ENCODE results near the gene MAGED2.
"Not testable (repeated sequence)": the region's sequence is repeated elsewhere in the genome, so short reads cannot be mapped to it uniquely, and the experiment has no call there.

MAGED2 gene

DNA sequence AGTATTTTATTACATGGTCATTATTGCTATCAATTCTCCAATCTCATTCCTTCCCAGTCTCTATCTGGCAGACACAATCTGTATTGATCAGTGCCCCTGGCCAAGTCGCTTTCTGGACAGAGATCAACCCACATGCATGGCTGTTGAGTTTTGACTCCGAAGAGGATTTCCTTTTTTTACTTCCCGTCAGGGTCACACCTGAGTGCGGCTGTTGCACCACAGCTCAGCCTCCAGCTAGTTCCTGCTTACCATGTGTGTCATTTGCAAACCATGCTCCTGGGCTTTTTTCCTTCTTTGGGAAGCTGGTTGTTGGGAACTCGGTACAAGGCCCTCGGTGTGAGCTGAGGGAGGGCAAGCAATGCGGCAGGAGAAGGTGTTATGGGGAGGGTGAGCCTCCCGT lies 11.7 kb downstream of the MAGED2 start:
- DNase-seq = no peak

DNA sequence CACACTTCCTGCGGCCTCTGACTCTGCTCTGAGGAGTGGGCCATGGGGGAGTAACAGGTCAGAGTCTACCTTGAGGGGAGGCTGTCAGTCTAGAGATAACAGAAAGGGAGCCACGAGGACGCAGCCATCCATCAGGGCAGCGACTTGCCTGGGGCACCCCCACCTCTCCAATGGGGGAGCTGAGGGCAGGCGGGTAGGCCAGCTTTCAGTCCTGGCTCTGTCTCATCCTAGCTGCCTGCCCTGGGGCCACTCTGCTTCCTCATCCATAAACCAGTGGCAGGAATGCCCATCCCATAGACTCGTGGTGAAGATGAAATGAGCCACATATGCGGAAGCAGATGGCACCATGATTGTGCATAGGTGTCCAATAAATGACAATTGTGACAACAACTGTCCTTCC lies 13.2 kb downstream of the MAGED2 start:
- no peak for DNase-seq

DNA sequence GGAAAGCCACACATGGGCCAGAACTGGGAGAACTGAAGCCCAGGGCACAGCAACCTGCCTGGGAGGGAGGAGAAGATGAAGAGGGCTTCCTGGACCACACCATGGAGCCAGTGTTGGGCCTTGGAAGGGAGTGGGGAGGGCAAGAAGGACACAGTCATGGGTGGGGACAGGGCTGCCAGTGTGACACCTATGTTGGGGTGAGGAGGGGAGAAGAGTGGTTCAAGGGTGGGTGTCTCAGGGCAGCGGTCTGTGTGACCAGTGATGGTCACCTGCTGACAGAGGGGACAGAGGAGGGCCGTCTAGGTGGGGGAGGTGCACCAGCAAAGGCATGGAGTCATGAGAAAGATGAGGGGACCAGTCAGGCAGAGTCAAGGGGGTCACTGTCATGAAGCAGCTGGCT lies 13.8 kb downstream of the MAGED2 start:
- no peak for DNase-seq

DNA sequence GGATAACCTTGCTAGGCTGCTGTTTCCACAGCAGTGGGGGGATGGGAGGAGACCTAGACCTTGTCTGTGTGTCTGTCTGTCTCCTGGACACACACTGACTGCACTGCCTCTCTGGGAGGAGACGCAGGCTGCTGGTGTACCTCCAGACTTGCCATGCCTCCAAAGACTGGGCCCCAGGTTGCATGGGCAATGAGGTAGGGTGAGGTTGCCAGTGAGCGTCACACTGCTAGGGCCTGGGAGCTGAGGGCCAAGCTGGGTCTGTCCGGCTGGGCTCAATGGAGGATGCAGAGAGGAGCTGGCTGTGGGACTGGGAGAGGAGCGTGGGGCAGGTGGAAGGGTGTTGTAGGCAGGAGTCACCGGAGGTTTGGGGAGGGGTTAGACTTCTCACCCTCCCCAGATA lies 16.6 kb downstream of the MAGED2 start:
- DNase-seq = no peak

DNA sequence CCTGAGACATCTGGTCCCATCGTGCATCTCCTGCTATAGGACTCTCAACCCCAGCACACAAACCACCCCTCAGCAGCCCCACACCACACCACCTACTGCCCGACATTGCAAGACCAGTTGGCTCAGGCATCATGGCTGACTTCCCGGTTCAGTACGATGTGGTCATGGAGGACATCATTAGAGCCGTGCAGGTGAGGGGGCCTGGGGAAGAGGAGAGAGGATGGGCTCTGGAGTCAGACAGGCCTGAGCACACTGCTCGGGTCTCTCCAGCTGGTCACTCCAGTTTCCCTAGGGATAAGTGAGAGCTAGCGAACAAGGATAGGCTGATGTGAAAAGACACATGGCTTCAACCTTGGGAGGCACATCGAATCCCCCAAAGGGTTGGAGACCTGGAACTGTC lies 17.2 kb downstream of the MAGED2 start:
- DNase-seq = no peak

DNA sequence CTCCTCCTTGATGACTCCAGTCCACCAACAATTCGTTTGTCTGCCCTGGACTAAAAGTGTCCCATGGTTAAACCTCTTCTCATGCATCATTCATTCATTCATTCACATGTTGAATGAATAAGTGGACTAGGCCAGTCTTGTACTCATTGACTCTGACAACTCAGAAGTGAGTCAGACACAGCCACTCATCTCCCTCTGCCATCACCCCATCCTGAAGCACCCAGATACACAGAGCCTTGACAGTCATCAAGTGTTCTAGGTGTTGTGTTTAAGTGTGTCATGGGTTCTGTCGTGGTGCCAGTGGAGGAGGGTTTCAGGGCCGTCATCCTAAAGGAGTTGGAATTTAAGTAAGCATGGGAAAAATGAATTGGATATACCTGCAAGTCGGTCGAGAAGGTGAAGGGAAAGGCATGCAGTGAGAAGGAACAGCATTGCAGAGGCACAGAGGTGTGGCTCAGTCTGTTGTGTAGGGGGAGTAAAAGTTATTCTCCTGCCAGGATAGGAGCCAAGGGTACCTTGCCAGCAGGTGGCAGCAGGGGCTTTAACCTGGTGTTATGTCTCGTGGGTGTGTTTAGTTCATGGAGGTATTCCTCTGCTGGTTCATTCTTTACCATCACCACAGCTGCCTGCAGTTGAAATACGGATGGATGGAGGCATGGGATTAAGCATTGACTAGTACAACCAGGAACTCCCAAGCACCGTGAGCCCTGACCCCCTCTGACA lies 18.3 kb downstream of the MAGED2 start:
- DNase-seq = no peak

DNA sequence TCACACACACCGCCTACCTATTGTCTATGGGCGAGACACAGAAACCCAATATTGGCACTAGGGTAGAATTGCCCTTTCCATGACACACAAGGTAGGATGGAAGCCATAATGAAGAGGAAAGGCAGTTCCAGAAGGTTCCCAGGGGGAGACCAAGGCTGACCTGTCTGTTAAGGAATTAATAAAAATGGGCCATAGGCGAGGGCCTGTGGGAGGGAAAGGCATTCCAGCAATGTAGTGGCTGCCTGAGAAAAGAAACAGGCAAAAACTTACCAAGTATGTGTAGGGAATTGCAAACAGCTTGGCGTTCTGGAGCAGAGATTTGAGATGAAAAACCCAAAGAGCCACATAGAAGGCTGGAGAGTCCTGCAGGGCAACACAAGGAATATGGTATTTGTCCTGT lies 19.1 kb downstream of the MAGED2 start:
- DNase-seq = no peak

DNA sequence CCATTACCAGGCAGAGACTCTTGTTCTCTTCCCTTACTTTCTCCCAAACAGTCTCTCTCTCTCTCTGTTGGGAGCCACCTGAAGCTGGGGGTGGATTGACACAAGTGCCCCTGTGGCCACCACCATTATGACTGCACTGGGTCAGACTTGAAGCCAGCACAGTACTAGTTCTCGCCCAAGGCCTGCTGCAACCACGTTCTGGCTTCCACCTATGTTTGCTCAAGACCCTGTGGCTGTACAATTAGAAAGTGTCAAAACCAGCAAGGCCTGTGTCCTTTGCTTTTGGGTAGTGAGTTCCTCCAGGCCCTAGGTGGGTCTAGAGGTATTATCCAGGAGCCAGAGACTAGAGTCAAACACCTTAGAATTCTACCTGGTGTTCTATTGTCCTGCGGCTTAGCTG lies 31.0 kb downstream of the MAGED2 start:
- DNase-seq = no peak

DNA sequence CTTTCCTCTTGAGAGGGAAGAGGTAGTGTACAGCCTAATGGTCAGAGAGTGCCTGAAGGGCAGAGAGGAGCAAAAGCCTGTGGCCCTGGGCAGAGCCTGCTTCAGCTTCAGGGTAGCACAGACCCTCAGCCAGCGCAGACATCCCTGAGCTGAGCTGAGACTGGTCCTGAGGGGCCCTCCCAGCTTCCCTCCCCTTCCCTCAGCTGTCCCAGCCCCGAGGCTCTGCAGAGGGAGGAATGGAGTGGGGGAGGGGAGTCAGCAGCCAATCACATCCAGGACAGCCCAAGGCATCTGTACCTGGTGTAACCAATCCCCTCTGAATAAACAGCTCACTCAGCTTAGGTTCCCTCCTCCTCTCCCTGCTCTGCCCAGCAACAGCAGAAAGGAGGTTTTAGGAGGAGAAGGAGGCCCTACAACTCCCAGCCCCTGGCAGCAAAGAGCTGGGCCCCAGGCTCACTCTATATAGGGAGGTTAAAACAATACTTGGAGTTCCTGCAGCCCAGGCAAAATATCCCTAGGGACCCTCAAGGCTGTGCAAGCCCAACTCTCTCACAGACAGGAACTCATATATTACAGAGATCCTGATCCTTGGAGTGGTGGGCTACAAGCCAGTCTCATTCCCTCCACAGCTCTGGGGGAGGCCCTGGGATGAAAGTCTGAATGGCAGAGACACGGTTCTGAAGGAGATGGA lies 33.8 kb downstream of the MAGED2 start:
- not testable (repeated sequence) for DNase-seq

DNA sequence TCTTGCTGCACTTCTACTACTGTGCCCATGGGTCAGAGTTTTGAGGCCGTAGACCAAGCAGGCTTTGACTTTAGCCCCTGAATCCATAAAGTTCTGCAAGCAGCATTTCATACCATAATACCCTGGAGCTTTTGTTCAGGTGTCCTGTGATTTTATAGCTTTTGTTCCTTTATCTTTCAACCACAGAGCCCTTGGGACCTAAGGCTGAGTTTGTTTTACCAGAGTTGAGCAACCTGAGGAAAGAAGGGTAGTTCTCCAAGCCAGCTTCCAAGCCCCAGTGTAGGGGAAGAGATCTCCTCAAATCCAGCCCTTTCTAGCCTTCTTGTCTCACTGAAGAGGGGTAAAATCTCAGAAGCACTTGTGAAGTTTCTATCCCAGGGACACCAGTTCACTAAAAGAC lies 35.1 kb downstream of the MAGED2 start:
- DNase-seq = no peak

DNA sequence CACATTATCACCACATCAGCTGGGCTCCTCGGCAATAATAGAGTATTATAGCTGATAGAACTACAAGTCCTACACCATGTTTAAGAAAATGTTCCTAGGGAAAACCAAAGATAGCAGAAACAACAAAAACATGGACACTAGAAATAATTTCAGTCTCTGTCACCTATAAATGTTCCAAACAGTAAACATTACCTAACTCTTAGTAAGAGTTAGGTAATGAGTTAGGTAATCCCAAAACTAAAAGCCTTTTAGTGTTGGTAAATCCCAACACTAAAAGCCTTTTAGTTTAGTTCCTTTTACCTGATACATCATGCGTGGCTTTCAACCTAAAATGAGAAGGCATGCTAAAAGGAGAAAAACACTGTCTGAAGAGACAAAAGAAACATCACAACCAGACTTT lies 35.5 kb downstream of the MAGED2 start:
- DNase-seq = no peak

DNA sequence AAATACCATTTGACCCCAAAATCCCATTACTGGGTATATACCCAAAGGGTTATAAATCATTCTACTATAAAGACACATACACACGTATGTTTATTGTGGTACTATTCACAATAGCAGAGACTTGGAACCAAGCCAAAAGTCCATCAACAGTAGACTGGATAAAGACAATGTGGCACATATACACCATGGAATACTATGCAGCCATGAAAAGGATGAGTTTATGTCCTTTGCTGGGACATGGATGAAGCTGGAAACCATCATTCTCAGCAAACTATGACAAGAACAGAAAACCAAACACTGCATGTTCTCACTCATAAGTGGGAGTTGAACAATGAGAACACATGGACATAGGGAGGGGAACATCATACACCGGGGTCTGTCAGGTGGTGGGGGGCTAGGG lies 40.2 kb downstream of the MAGED2 start:
- not testable (repeated sequence) for DNase-seq

DNA sequence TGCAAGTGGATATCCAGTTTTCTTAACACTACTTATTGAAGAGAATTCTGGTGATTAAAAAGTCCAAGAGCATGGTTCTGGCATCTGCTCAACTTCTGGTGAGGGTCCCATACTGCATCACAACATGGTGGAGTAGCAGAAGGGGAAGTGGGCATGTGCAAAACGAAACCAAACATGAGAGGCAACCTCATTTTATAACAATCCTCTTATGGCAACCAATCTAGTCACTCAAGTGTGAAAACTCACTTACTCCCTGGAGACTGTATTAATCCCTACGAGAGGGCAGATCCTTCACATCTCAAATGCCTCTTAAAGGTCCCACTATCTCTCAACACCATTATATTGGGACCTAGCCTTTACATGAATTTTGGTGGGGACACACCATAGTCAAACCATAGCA lies 57.7 kb downstream of the MAGED2 start:
- DNase-seq = no peak
